Astrocyte of the hippocampus (primary cell): ENCODE measurements around the gene NACC1.

Source experiments
- DNase-seq: peaks from one replicate; pipeline ENCODE4 v3.0.0; 2011; ENCODE audit warnings: low read depth, low spot score

NACC1 gene

DNA sequence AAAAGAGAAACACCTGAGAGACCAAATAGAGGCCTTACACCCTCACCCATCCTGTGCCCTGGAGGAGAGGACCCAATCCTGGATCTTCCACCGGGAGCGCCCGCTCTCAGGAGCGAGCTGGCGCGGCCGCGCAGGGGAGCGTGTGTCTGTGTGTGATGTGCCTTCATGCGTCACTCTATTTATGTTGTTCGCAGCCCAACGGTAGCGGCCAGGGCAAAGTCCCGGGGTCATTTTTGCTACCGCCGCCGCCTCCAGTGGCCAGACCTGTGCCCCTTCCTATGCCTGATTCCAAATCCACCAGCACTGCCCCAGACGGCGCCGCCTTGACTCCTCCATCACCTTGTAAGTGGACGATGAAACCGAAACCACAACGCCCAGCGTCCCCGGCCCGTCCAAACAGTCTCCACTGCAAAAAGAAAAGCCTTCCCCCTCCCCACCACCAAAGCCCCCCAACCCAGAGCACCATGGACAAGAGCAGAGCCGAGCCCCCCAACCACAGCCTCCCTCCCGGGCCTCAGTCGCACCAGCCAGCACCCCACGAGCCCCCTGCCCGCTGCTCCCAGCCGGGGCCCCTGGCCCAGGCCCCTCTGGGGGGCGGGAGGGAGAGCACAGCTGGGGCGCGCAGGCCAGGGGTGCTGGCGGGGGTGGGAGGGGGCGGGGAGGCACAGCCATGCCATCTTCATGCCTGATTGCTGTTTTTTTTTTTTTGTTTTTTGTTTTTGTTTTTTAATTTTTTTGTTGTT lies 30.1 kb upstream of the NACC1 start:
- no peak for DNase-seq

DNA sequence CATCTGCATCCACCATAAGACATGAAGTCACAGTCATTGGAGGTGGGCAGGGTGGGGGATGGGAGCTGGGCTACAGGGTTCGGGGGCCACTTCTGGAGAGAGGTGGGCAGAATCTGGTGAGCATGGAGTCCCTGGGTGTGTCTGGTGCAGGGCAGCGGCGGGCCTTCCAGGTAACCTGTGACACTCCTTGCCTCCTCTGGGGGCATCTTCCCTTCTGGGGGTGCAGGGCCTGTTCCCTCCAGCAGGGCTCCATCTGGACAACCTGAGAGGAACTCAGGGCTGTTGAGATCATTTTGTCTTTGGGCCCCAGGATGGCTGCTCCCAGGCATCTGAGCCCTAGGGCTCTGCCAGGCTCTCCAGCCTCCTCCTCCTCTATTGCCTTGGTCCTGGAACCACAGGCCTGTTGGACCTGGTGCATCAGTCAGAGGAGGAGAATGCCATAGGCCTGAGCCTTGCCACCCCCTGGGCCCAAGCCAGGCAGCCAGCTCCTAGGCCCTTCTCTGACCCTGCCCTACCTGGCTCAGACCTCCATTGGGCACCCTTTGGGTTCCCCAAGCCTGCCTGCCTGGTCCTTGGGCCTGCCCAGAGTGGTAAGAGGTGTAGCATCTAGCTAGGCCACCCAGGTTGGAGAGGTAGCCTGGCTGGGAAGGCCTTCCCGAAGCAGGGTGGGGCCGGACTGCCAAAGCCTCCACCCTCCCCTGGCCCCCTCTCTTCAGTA lies 28.8 kb upstream of the NACC1 start:
- no peak for DNase-seq

DNA sequence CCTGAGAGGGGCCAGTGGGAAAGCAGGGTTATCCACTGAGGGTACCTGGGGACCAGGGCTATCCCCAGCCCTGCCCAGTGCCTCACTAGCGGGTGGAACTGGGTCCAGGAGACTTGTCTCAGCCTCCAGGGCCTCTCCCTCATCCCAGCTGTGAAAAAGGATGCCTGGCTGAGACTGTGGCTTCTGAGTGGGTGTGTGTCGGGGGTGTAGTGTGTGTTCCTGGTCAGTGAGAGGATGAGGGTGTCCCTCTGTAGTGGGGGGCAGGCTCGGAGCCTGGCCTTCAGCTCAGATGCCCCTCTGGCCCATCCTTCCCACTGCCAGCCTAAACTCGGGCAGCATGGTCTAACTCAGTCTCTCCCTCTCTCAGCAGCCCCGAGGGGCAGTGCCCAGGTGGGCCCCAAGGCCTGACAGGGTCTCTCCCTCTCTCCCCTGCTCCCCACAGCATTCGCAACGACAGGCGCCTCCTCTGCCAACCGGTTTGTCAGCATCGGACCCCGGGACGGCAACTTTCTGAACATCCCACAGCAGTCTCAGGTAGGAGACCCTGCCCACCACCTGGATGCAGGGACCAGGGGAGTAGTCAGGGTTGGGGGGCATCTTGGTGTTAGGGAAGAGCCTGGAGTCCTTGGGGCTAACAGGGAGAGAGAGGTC lies 28.1 kb upstream of the NACC1 start:
- no peak for DNase-seq

DNA sequence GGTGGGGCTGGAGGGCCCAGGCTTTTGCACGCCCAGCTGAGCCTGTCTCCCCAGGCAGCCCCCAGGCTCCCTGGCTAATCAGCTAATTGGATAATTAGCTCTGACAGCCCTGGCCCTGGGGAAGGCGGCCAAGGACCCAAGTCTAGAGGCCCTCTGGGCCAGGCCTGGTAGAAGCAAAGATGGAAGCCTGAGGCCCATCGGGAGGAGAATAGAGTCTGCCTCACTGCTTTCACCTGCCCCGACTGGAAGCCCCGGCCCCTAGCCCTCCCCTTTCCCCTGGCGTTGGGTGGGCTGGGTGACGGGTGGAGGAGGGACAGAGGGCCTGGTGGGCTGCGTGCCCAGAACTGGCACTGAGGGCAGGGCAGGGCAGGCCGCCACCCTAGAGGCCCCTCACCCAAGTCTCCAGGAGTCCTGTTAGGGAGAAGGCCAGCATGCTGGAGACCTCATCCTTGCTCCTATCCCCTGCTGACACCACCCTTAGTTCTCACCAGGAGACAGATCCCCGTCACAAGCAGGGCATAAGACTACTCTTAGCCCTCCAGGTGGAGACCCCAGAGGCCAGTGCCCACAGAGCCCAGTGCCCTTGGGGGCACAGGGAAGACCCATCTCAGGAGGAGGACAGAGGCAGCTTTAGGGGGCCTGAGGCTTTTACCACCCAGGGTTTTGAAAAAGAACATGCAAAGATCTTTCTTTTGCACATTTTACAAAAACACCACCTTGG lies 27.4 kb upstream of the NACC1 start:
- DNase-seq, result no peak

DNA sequence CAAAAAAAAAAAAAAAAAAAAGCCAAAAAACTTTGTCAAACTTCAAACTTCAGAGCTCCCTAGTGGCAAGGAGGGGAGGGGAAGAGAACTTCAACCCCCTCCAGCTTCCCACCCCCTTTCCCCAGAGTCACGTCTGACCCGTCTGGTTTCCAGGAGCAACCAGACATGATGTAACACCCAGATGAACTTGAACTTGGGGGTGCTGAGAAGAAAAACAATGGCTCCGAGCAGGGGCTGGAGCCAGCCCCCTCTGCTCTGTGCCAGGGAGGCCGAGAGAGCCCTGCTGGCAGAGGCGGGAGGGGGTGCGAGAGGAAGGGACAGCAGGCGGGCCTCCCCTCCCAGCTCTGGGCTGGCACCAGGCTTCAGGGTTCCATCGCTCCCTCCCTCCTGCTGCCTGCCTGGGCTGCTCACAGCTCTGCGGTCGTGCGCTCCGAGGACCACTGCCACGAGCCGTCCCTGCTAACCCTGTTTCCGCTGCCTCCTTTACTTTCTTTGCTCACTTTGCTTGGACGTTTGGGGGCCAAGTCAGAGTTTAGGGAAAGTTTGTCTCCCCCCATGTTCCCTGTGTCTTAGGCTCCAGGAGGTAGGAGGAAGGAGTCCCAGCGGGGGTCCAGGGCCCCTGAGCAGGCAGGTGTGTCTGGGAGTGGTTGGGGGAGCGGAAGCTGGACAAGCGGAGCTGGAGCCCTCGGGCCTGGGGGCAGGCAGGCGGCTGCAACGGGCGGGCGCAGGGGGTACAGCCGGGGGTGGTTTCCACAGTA lies 26.5 kb upstream of the NACC1 start:
- DNase-seq, result peak; percentile 97

DNA sequence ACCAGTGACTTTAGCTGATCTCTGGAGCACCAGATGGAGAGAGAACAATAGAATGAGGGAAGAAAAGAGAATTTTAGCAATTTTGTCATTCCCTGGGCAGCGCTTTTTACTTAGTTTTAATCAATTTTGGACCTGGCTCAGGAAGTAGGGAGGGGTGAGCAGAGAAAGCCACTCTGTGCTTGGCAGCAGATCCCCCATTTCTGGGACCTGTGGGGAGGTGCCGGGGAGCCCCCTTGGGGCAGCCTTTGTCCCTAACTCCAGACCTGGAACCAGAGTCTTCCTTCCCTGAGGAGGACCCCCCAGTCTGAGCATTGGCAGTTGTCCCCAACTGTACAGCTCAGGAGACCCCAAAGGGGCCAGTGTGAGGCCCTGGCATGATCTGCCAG lies 25.9 kb upstream of the NACC1 start:
- DNase-seq, result no peak

DNA sequence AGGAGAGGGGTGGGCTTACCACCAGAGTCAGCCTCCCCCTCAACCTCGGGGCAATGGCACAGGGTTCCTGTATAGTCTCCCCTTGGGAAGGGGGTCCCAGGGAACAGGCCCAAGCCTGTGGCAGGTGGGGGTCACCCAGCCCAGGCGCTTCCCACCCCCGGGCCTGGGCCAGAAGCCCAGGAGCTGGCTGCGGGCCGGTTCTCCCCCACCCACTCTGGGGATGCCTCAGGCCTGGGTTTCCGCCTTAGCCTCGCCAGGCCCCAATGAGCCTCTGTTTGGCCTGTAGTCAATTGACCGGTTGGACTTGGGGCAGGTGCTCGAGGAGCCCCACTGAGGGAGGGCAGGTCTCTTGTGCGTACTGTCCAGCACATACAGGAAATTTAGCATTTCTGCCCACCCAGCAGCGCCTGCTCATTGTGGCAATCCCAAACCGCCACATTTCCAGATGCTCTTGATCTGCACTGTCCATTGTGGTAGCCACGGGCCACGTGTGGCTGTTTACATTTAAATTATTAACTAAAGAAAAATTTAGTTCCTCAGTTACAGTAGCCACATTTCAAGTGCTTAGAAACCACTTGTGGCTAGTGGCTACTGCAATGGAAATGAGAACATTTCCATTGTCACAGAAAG lies 25.3 kb upstream of the NACC1 start:
- DNase-seq, result peak; percentile 66

DNA sequence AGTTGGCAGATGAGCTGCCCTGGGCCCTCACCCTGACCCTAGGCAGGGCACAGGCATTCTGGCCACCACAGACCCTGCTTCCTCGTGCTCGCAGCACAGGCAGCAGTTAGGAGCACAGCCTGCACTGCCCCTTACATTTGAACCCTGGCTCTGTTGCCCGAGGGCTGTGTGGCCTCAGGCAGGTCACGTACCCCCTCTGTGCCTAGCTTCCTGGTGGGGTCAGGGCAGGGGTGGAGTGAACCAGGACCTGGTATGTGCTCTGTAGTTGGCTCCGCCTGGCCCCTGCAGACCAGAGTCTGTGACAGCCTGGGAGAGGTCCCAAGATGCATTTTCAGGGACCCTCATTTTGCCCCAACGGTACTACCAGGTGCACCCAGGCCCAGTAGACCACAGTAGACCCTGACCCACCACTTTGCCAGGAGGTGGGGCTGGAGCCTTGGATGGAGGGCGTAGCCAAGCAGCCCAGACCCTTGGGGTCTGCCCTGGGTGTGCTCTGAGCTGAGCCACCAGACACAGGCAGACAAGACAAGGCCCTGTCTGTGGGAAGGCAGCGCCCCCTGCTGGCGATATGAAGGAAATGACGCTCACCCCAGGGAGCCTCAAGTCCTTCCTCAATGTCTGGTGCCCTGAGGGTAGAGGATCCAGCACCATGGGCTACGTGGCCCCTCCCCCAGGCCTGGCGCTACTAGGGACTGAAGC lies 24.5 kb upstream of the NACC1 start:
- peak; percentile 92 for DNase-seq

DNA sequence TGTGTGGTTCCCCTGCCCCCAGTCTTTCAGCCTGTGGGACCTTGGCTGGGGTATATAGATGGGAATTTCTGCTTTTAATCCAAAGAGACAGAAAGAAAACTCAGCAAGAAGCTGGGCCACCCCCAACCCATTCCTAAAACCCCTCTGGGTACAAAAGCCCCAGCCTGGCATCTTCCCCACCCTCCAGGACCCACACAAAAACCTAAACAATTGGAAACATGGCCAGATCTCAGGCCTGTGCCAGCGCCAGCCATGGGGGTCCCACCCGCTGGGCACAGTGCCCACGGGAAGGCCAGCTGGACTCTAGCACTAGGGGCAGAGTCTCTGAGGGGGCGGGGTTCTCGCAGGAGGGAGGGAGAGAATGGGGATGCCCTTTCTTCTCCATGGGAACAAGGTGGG lies 24.0 kb upstream of the NACC1 start:
- no peak for DNase-seq

DNA sequence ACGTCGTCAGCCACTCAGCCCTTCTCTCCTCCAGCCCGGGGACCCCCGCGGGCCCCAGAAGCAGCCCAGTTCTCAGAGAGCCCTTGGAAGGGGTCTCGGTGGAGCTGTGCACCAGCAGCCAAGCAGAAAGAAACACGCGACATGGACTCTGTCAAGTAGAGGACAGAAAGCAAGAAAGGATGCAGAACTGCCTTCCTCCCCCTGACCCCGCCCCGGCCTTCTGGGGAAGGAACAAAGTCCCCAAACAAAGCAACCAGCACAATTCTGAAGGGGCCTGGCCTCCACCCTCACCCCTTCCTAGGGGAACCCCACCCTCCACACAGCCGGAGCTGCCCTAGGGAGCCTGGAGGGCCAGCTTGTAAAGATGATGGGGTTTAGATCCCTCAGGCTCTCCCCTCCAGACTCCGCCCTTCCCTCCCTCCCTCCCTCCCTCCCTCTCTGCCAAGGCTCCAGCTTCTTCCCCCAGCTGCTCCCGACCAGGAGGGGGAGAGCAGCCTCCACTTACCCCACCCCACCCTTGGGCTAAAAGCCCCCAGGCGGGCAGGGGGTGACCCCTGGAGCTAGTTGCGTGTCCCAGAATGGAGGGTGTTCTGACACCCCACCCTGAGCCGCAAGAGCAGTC lies 23.2 kb upstream of the NACC1 start:
- no peak for DNase-seq

DNA sequence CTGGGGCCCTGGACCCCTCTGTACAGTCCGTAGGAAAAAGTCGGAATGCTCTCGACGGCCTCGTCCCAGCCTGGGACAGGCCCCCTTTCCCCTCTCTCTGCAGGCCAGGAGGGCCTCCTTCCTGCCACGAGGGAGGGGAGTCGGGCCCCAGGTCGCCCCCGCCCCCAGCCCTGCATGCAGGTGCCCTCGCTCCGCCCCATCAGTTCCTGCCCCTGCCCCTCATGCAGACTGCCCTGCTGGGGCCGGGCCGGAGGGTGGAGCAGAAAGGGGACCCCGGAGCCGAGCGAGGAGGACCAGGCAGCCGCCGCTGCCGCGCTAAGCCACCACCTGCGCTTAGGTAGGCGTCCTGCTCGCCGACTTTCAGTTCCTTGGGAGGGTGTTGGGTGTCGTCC lies 22.7 kb upstream of the NACC1 start:
- DNase-seq, result no peak

DNA sequence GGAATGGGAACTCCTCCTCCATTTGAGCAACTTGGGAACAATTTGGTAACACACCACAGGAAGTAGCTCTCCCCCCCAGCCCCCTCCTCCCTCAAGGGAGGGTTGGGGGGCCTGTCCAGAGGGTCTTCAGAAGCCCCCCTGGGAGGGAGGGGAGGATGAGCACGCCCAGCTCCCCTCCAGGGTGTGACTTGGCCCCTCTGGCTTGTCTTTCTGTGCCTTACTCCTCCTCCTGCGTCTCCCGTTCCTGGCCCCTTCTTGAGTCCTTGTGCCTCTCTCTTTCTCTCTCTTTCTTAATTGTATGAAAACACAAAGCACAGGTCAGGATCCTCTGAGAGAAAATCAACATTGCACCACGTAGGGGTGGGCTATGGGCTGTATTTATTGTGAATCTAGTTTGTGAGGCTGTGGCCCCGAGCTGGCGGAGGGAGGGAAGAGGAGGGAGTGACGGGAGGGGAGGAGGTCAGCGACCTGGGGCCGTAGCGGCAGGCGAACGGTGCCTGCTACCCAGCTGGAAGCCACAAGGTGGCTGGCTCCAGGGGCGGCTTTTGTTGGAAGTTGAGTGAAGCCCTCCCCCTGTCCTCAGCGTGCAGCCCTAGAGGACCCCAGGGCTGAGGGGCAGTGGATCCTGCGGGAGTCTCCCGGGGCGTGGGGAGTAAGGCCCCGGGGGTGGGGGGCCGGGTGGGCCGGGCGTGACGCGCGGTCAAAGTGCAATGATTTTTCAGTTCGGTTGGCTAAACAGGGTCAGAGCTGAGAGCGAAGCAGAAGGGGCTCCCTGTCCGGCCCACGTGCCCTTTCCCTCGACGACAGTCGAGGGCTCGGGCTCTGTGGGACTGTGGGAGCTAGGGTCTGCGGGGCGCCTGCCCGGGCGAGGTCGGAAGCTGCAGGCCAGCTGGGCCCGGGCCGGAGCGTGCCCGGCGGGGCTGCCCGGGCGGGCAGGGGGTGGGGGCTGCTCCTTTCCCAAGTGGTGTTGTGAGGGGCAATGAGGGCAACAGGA lies 21.8 kb upstream of the NACC1 start:
- no peak for DNase-seq

DNA sequence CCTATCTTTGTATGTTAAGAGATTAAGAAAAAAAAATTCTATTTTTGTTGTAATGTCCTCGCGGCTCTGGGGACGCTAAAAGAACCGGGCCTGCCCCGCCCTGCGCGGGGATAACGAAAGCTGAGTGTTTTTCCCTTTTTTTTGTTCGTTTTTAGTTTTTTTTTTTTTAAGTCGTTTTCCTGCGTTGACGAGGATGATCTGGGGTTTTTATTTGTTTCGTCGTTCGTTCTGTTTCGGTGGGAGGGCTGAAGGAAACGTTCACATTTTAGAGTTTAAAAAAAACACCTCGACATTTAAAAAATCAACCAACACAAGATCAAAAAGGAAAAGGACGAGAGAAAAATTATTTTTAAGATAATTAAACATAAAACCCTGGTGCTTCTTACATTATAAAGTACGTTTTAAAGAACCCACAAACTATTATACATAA lies 21.0 kb upstream of the NACC1 start:
- DNase-seq, result no peak

DNA sequence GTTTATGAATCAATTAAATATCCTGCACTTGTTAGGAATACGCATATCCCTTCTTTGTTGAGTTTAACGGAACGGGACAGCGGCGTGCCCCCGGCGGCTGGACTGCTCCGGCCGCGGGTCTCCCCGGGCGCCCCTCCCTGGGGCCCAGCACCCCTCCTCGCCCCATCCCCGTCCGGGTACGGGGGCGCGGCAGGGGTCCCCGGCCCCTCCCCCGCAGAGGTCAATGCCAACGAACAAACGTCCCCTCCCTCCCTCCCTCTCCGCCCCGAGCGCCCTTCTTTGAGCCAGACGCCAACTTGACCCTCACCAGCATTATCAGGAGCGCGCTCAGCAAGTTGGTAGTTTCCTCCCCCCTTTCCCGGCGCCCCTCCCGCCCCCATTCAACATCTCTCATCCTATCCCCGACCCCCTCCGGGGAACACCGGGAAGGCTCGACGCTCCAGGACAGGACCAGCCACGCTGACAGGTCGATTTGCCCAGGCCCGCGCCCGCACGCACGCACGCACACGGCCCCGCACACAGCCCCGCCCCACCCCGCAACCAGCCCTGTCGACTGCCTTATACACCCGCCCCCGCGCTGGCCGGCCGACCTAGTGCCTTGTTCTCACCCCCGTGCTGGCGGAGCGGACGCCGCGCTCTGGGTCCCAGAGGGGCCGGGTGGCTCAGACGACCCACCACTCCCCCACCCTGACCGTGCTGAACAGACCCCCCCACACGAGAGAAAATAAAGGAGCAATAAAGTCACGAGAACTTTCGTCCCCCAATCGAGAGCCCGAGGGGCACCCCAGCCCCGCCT lies 20.4 kb upstream of the NACC1 start:
- DNase-seq, result no peak

DNA sequence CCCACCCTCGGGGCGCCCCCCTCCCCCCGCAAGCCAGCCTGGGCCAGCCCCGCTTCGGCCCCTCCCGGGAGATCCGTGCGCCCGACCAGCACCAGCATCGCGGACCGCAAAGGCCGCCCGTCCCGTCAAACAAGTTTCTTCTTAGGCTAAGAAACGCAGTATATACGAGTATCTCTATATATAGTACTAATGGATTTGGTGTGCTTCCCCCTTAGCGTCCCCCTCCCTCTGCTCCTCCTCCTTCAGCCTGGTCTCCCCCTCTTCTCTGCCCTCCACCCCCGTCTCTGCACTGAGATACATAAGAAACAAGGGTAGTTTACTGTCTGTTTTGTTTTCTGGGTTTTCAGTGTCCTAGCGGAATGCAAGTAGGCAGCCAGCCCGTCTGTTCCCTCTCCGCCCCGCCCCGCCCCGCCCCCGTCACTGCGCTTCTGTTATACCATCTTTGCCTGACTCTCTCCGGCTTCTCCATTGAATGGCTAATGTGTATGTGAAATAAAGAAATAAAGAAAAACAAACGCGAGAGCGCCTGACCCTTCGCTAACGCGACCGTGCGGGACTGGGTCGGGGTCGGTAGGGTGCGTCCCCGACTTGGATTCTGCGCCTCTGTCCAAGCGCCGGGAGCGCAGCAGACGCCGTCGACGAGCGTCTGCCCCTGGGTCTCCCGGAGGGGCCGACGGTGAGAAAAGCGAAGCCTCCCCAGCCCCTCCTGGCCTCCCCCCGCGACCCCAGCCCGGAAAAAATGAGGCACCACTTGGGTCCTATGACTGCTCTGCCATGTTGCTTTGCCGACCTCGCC lies 19.6 kb upstream of the NACC1 start:
- DNase-seq, result peak; percentile 71

DNA sequence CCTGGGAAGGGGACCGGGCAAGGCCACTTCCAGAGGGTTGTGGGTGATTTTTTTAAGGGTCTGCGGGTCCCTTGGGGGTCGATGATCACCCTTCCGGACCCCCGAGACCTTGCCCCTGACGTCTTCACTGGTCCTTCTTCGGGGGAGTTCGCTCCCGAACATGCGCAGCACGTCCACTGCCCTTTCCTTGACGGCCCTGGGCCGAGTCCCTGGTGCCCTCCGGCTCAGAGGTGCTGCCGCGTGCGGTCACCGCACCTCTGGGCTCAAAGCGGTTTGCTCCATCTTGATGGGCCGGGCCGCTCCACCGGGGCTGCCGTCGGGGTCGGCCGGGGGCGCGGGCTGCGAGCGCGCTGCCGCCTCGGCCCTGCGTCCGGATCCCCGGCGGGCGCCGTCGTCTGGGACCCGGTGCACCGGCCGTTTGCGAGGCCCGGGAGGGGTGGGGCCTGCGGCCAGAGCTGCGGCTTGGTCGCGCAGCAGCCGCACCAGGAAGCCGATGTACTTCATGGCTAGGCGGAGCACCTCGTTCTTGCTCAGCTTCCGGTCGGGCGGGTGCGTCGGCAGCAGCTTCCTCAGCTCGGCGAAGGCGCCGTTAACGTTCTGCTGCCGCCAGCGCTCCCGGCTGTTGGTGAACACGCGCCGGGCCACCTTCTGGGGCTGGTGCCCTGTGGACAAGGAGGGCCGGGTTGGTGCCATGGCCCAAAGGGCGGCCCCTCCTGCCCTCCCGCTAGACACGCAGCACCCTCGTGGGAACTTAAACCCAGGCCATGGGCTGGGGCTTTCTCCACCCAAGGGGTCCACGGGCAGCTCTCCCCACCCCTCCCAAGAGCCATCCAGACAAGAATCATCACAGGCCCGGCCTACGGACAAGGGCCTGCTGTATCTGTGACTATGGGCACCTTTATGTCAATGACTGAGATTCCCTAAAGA lies 18.7 kb upstream of the NACC1 start:
- DNase-seq, result no peak
